Measurements from ENCODE around the gene DDC. TPM values are rescaled to one million over a fixed set of nuclear protein-coding genes. Genes with fewer than 3 reads are reported as not detected.
"Not testable (repeated sequence)": the region's sequence is repeated elsewhere in the genome, so short reads cannot be mapped to it uniquely, and the experiment has no call there.

Gene DDC
- total RNA-seq, 5 donors from 2014 or later (not counting 1 experiment from before 2014, with no cell fraction given) = not detected

GRCh38 chr7:50535291-50535711 is 29.9 kb downstream of the DDC start:
- H3K4me1 ChIP-seq (ENCODE audit: control insufficient read depth in 1 of 2, extremely low read depth in 1 of 2, insufficient read depth in 2 of 2, low read length in 2 of 2); H3K4me3 ChIP-seq (ENCODE audit: control insufficient read depth in 1 of 2, extremely low read depth in 1 of 2, low read length in 1 of 2); H3K27ac ChIP-seq (ENCODE audit: low read length); H3K9me3 Mint-ChIP-seq; H3K36me3 ChIP-seq (ENCODE audit: control insufficient read depth in 2 of 2, extremely low read depth in 1 of 2, insufficient read depth in 1 of 2, low read length in 1 of 2); DNase-seq; H3K27ac Mint-ChIP-seq; POLR2A ChIA-PET; H3K4me1 Mint-ChIP-seq; H3K4me3 Mint-ChIP-seq; H3K9me3 ChIP-seq; H3K36me3 Mint-ChIP-seq; CTCF ChIA-PET; ATAC-seq (replicated peaks in 1 of 4): not testable (repeated sequence)
- H3K27me3 Mint-ChIP-seq = peaks cover 9 to 11% of the 10 kb centered on the region in 2 donors
- H3K27me3 ChIP-seq (replicated peaks in 1 of 2; ENCODE audit: control insufficient read depth in 2 of 2, extremely low read depth in 1 of 2, insufficient read depth in 2 of 2, low read length in 1 of 2) = peaks cover 0 to 15% of the 10 kb centered on the region in 2 experiments
- 81% methylated on average over 3 of the region's 7 CpGs for WGBS (ENCODE audit: insufficient coverage)

GRCh38 chr7:50534690-50535290 is 30.4 kb downstream of the DDC start:
- H3K36me3 Mint-ChIP-seq = no peaks in the 10 kb centered on the region
- H3K27ac Mint-ChIP-seq = no peak overlapping the region
- peaks cover 0 to 12% of the 10 kb centered on the region in 2 experiments for H3K27me3 ChIP-seq (replicated peaks in 1 of 2; ENCODE audit: control insufficient read depth in 2 of 2, extremely low read depth in 1 of 2, insufficient read depth in 2 of 2, low read length in 1 of 2)
- 64% methylated on average over 7 of the region's 12 CpGs for WGBS (ENCODE audit: insufficient coverage)
- H3K4me3 Mint-ChIP-seq = no peak overlapping the region
- H3K27me3 Mint-ChIP-seq = peaks cover 9 to 12% of the 10 kb centered on the region in 2 donors
- no peaks in the 10 kb centered on the region for H3K4me1 ChIP-seq (ENCODE audit: control insufficient read depth in 1 of 2, extremely low read depth in 1 of 2, insufficient read depth in 2 of 2, low read length in 2 of 2)
- peaks cover 0 to 5% (median 0%) of the 10 kb centered on the region in 3 donors for H3K4me1 Mint-ChIP-seq
- no peak for ATAC-seq (replicated peaks in 1 of 4)
- H3K9me3 Mint-ChIP-seq = no peaks in the 10 kb centered on the region
- no peaks in the 10 kb centered on the region for H3K36me3 ChIP-seq (ENCODE audit: control insufficient read depth in 2 of 2, extremely low read depth in 1 of 2, insufficient read depth in 1 of 2, low read length in 1 of 2)
- no peak overlapping the region for H3K4me3 ChIP-seq (ENCODE audit: control insufficient read depth in 1 of 2, extremely low read depth in 1 of 2, low read length in 1 of 2)
- ChIA-PET CTCF (interaction anchor here in 1 of 2 donors (0.6 kb wide), 1 partner anchor 25 kb away, joined by 4 read pairs; no protein-coding TSS in a partner anchor), POLR2A (no interaction called here)
- H3K9me3 ChIP-seq = no peaks in the 10 kb centered on the region
- no peak for DNase-seq
- H3K27ac ChIP-seq (ENCODE audit: low read length) = no peak overlapping the region

GRCh38 chr7:50533866-50534265 is 31.3 kb downstream of the DDC start:
- POLR2A ChIA-PET = no interaction called here
- Mint-ChIP-seq H3K4me3 (no peak overlapping the region), H3K4me1 (peaks cover 0 to 5% (median 0%) of the 10 kb centered on the region in 3 donors)

GRCh38 chr7:50531928-50532327 is 33.3 kb downstream of the DDC start:
- Histone ChIP-seq H3K4me3 (ENCODE audit: control insufficient read depth in 1 of 2, extremely low read depth in 1 of 2, low read length in 1 of 2) (no peak overlapping the region), H3K27me3 (replicated peaks in 1 of 2; ENCODE audit: control insufficient read depth in 2 of 2, extremely low read depth in 1 of 2, insufficient read depth in 2 of 2, low read length in 1 of 2) (peaks cover 0 to 10% of the 10 kb centered on the region in 2 experiments), H3K36me3 (ENCODE audit: control insufficient read depth in 2 of 2, extremely low read depth in 1 of 2, insufficient read depth in 1 of 2, low read length in 1 of 2) (no peaks in the 10 kb centered on the region), H3K27ac (ENCODE audit: low read length) (no peak overlapping the region), H3K9me3 (no peaks in the 10 kb centered on the region), H3K4me1 (ENCODE audit: control insufficient read depth in 1 of 2, extremely low read depth in 1 of 2, insufficient read depth in 2 of 2, low read length in 2 of 2) (no peaks in the 10 kb centered on the region)
- H3K4me3 Mint-ChIP-seq = no peak overlapping the region
- H3K36me3 Mint-ChIP-seq = no peaks in the 10 kb centered on the region
- POLR2A ChIA-PET = no interaction called here
- peaks cover 9 to 12% of the 10 kb centered on the region in 2 donors for H3K27me3 Mint-ChIP-seq
- ATAC-seq (replicated peaks in 1 of 4) (no peak), DNase-seq (no peak)
- H3K27ac Mint-ChIP-seq = no peak overlapping the region
- WGBS (ENCODE audit: insufficient coverage) = 76% methylated on average over 5 of the region's 7 CpGs
- peaks cover 0 to 5% (median 0%) of the 10 kb centered on the region in 3 donors for H3K4me1 Mint-ChIP-seq
- CTCF ChIA-PET = no interaction called here
- no peaks in the 10 kb centered on the region for H3K9me3 Mint-ChIP-seq

More at GRCh38 chr7:50533866-50534265, 31.3 kb downstream of the DDC start:
- no peaks in the 10 kb centered on the region for H3K9me3 Mint-ChIP-seq
- ATAC-seq (replicated peaks in 1 of 4) (no peak), DNase-seq (no peak)
- Histone ChIP-seq H3K4me3 (ENCODE audit: control insufficient read depth in 1 of 2, extremely low read depth in 1 of 2, low read length in 1 of 2) (no peak overlapping the region), H3K36me3 (ENCODE audit: control insufficient read depth in 2 of 2, extremely low read depth in 1 of 2, insufficient read depth in 1 of 2, low read length in 1 of 2) (no peaks in the 10 kb centered on the region), H3K9me3 (no peaks in the 10 kb centered on the region), H3K27ac (ENCODE audit: low read length) (no peak overlapping the region), H3K27me3 (replicated peaks in 1 of 2; ENCODE audit: control insufficient read depth in 2 of 2, extremely low read depth in 1 of 2, insufficient read depth in 2 of 2, low read length in 1 of 2) (peaks cover 0 to 10% of the 10 kb centered on the region in 2 experiments), H3K4me1 (ENCODE audit: control insufficient read depth in 1 of 2, extremely low read depth in 1 of 2, insufficient read depth in 2 of 2, low read length in 2 of 2) (no peaks in the 10 kb centered on the region)
- H3K36me3 Mint-ChIP-seq = no peaks in the 10 kb centered on the region
- no peak overlapping the region for H3K27ac Mint-ChIP-seq
- WGBS (ENCODE audit: insufficient coverage) = 97% methylated on average over 3 of the region's 3 CpGs
- peaks cover 9 to 12% of the 10 kb centered on the region in 2 donors for H3K27me3 Mint-ChIP-seq
- CTCF ChIA-PET = no interaction called here

GRCh38 chr7:50531401-50531911 is 33.7 kb downstream of the DDC start:
- H3K9me3 ChIP-seq = no peaks in the 10 kb centered on the region
- Mint-ChIP-seq H3K27me3 (peaks cover 9 to 12% of the 10 kb centered on the region in 2 donors), H3K36me3 (no peaks in the 10 kb centered on the region), H3K27ac (no peak overlapping the region), H3K4me1 (peaks cover 0 to 5% (median 0%) of the 10 kb centered on the region in 3 donors), H3K9me3 (no peaks in the 10 kb centered on the region), H3K4me3 (no peak overlapping the region)
- ChIA-PET POLR2A (no interaction called here), CTCF (no interaction called here)
- DNase-seq = no peak
- H3K36me3 ChIP-seq (ENCODE audit: control insufficient read depth in 2 of 2, extremely low read depth in 1 of 2, insufficient read depth in 1 of 2, low read length in 1 of 2) = no peaks in the 10 kb centered on the region
- no peak overlapping the region for H3K27ac ChIP-seq (ENCODE audit: low read length)
- H3K27me3 ChIP-seq (replicated peaks in 1 of 2; ENCODE audit: control insufficient read depth in 2 of 2, extremely low read depth in 1 of 2, insufficient read depth in 2 of 2, low read length in 1 of 2) = peaks cover 0 to 10% of the 10 kb centered on the region in 2 experiments
- peak in 3 of 4 experiments; percentile 22 to 66 (median 53) for ATAC-seq (replicated peaks in 1 of 4)
- no peaks in the 10 kb centered on the region for H3K4me1 ChIP-seq (ENCODE audit: control insufficient read depth in 1 of 2, extremely low read depth in 1 of 2, insufficient read depth in 2 of 2, low read length in 2 of 2)
- 69% methylated on average over 7 of the region's 12 CpGs for WGBS (ENCODE audit: insufficient coverage)
- H3K4me3 ChIP-seq (ENCODE audit: control insufficient read depth in 1 of 2, extremely low read depth in 1 of 2, low read length in 1 of 2) = no peak overlapping the region

GRCh38 chr7:50530766-50531165 is 34.4 kb downstream of the DDC start:
- no peaks in the 10 kb centered on the region for H3K36me3 ChIP-seq (ENCODE audit: control insufficient read depth in 2 of 2, extremely low read depth in 1 of 2, insufficient read depth in 1 of 2, low read length in 1 of 2)
- Mint-ChIP-seq H3K27ac (no peak overlapping the region), H3K36me3 (no peaks in the 10 kb centered on the region), H3K27me3 (peaks cover 11 to 12% of the 10 kb centered on the region in 2 donors), H3K4me1 (peaks cover 0 to 5% (median 0%) of the 10 kb centered on the region in 3 donors), H3K9me3 (peaks cover 0 to 2% (median 2%) of the 10 kb centered on the region in 3 donors), H3K4me3 (no peak overlapping the region)
- no CpG with 5 or more reads among the region's 1 CpG for WGBS (ENCODE audit: insufficient coverage)
- POLR2A ChIA-PET = no interaction called here
- no peaks in the 10 kb centered on the region for H3K9me3 ChIP-seq
- no peak overlapping the region for H3K4me3 ChIP-seq (ENCODE audit: control insufficient read depth in 1 of 2, extremely low read depth in 1 of 2, low read length in 1 of 2)
- H3K27ac ChIP-seq (ENCODE audit: low read length) = no peak overlapping the region
- H3K27me3 ChIP-seq (replicated peaks in 1 of 2; ENCODE audit: control insufficient read depth in 2 of 2, extremely low read depth in 1 of 2, insufficient read depth in 2 of 2, low read length in 1 of 2) = peaks cover 0 to 10% of the 10 kb centered on the region in 2 experiments
- ATAC-seq (replicated peaks in 1 of 4) (no peak), DNase-seq (no peak)
- H3K4me1 ChIP-seq (ENCODE audit: control insufficient read depth in 1 of 2, extremely low read depth in 1 of 2, insufficient read depth in 2 of 2, low read length in 2 of 2) = no peaks in the 10 kb centered on the region
- CTCF ChIA-PET = no interaction called here

Measured in T-cell (primary cell).